Measurements from ENCODE around the gene GADD45B.
A peak's percentile ranks its signal among the peaks of the same experiment; 100 is the strongest.
"Not testable (repeated sequence)": the region's sequence is repeated elsewhere in the genome, so short reads cannot be mapped to it uniquely, and the experiment has no call there.

Gene GADD45B

DNA sequence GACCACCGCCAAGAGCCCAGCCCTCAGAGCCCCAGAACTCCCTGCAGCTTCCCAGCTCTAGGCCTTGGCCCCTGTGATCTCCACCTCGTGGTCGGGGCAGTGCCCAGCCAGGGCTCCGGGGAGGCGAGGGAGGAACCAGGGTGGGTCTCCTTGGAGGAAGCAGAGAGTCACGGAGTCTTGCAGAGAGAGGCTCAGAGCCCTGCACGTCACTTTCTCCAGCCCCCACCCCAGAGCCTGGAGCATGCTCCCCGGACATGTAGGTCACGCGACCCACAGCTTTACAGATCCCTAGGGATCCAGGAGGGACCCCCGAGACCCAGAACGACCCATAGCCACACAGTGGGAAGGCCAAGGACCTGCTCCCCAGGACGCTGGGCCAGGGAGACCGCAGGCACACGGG lies 11.9 kb downstream of the GADD45B start:
- no peak for DNase-seq (ENCODE audit: low read depth in 2 of 3, low spot score in 2 of 3)

GRCh38 chr19:2488405-2488941 lies 12.5 kb downstream of the GADD45B start:
- no peak for DNase-seq (ENCODE audit: low read depth in 2 of 3, low spot score in 2 of 3)

DNA sequence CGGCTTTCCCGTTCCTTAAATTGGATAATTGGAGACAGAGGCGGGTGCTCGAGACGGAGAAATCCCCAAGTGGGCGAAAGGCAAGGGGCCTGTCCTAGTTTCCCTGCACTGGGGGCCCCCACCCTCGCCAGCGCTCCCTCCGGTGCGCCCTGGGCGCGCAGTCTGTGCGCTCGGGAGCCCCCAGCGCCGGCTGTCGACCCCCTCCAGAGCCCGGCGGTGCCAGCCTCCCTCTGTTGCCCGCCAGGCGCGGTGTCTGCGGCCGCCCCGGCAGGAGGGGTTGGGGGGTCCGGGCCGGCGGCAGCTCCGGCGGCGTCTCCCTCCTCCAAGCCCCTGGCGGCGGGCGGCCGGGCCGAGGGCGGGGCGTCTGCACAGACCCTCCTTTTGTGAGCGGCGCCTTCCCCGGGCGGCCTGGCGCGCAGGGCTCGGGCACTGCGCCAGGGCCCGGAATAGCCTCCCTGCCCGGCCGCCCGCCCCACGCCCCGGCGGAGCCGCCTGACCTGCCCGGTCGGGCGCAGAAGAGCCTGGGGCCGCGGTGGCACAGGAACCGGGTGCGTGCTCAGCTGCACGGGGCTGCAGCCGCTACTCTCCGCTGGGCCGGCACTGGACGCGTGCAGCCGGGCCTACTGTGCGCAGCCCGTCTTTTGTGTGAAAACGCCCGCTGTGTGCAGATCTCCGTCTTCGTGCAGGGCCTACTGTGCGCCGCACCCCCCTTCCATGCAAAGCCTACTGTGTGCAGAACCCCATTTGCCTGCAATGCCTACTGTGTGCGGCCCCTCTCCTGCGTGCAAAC lies 13.2 kb downstream of the GADD45B start:
- no peak for DNase-seq (ENCODE audit: low read depth in 2 of 3, low spot score in 2 of 3)

DNA sequence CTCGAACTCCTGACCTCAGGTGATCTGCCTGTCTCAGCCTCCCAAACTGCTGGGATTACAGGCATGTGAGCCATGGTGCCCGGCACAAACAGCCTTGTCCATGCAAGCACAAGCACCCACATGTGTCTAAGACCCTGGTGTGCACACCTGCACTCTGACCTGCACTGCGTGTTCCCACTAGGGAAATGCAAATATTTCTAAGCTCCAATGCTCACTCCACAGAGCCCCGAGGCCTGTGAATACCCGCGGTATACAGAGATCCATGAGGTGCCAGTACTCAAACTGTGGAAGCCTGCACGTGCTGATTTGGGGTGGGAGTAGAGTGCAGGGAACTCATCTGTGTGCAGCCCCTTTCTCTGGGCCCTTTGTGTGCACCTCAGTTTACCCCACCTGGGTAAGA lies 14.7 kb downstream of the GADD45B start:
- DNase-seq (ENCODE audit: low read depth in 2 of 3, low spot score in 2 of 3) = no peak

- no peak for DNase-seq (ENCODE audit: low read depth in 2 of 3, low spot score in 2 of 3)
Measured at GRCh38 chr19:2491130-2491801, 15.3 kb downstream of the GADD45B start.

DNA sequence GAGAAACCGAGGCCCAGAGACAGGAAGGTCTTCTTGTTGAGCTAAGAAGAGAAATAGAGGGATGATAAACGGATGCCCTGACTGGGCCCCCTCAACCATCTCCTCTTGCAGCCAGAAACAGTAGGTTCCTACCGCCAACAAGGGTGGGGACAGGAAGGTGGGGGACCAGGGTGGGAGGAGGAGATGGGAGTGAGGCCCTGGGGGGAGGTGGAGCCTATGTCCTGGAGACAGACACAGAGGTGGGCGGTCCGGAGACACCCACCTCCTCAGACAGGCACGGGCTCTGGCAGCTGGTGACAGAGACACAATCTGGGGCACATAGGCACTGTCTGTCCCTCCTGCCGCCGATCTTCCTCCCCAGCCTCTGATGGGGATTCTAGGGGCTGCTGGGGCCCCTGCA lies 16.9 kb downstream of the GADD45B start:
- no peak for DNase-seq (ENCODE audit: low read depth in 2 of 3, low spot score in 2 of 3)

- not testable (repeated sequence) for DNase-seq (ENCODE audit: low read depth in 2 of 3, low spot score in 2 of 3)
Measured at GRCh38 chr19:2493448-2493847, 17.5 kb downstream of the GADD45B start.

DNA sequence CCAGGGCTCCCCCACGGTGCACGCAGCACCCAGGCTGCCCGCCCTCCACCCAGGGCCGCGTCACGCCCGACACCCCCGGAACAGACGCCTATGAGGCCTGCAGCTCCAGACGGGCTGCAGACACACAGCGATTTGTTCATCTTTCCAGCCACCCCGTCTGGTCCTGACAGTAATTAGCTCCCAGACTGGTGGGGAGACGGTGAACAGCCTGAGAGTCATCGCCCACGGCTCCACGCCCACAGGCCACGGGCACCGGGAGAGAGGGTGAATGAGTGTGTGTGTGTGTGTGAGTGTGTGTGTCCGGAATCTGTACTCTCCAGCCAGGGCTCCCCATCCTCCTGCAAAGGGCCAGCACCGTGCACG lies 18.1 kb downstream of the GADD45B start:
- no peak for DNase-seq (ENCODE audit: low read depth in 2 of 3, low spot score in 2 of 3)

DNA sequence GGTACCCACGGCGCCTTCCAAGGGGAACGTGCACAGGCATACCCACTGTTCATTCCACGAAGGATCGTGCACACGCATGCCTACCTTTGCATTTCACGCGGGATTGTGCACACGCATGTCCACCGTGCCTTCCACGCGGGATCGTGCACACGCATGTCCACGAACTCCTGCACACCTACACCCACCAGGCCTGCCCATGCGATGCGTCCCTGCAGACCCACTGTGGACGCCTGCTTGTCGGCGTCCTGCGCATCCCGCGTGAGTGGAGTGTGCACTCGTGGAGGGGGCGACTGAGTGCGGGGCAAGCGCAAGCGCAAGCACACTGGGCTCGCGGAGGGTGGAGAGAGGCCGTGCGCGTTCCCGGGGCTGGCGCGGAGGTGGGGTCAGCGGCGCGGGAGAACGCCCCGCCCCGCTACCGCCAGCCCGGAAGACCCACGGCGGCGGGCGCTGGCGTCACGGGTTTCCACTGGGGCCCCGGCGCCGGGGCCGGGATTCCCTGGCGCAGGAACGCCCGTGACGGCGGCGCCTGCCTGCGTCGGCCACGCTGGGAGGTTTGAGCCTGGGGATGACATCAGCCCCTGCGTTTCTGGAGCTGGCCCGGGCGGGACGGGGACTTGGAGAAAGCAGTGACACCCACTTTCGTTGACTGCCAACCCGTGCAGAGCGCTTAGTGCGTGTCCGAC lies 18.7 kb downstream of the GADD45B start:
- DNase-seq (ENCODE audit: low read depth in 2 of 3, low spot score in 2 of 3) = peak in 1 of 3 experiments; percentile 36

DNA sequence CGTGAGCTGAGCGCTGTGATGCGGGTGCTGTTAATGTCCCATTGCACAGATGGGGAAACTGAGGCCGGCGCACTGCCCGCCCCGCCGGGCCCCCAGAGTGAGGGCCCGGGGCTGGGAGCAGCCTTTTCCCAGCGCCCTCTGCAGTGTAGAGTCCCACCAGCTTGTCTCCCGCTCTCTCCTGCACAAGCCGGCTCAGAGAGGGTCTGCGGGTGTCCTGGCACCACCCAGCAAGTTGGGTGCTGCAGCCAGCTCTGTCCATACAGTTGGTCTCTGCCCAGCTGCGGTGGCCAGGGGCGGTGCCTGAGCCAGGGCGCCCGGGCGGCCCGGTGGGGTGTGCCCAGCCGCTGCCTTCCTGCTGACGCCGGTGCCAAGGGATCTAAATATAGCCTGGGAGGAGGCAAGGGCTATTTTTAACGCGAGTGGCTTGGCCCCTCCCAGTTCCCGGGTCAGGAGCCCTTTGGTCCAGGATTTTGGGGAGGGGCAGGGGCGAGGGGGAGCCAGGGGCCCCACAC lies 19.3 kb downstream of the GADD45B start:
- no peak for DNase-seq (ENCODE audit: low read depth in 2 of 3, low spot score in 2 of 3)

- DNase-seq (ENCODE audit: low read depth in 2 of 3, low spot score in 2 of 3) = no peak
Measured at GRCh38 chr19:2495651-2496316, 19.9 kb downstream of the GADD45B start.

DNA sequence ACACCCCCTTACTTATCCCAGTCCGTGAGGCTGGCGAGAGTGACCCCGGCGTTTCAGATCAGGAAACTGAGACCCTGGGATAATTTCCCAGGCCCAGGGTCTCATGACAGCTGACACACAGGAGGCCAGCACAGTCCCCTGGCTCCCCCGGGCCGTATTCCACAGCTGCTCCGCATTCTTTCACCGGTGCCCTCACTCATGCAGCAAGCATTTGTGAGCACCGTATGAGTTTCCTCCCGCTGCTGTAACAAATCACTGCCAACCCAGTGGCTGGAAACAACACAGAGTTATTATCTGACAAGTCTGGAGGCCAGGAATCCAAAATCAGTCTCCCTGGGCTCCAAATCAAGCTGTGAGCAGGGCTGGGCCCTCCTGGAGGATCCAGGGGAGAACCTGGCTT lies 21.3 kb downstream of the GADD45B start:
- no peak for DNase-seq (ENCODE audit: low read depth in 2 of 3, low spot score in 2 of 3)

DNA sequence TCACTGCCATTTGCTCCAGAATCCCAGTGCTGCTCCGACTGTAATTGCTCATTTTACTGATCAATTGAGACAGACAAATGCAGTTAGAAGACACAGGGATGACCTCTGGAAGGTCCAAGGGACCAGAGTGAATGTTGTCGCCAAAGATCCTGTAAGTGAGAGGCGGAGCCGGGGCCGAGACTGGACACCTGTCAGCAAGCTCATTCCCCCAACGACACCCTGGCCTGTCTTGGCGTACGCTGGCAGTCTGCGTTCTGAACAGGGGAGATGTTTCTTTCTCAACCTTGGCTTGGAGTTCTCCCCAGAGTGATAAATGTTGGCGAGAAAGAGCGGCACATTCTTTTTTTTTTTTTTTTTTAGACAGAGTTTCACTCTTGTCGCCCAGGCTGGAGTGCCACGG lies 24.2 kb downstream of the GADD45B start:
- DNase-seq (ENCODE audit: low read depth in 2 of 3, low spot score in 2 of 3) = no peak

GRCh38 chr19:2500841-2501261 lies 24.9 kb downstream of the GADD45B start:
- DNase-seq (ENCODE audit: low read depth in 2 of 3, low spot score in 2 of 3) = no peak

DNA sequence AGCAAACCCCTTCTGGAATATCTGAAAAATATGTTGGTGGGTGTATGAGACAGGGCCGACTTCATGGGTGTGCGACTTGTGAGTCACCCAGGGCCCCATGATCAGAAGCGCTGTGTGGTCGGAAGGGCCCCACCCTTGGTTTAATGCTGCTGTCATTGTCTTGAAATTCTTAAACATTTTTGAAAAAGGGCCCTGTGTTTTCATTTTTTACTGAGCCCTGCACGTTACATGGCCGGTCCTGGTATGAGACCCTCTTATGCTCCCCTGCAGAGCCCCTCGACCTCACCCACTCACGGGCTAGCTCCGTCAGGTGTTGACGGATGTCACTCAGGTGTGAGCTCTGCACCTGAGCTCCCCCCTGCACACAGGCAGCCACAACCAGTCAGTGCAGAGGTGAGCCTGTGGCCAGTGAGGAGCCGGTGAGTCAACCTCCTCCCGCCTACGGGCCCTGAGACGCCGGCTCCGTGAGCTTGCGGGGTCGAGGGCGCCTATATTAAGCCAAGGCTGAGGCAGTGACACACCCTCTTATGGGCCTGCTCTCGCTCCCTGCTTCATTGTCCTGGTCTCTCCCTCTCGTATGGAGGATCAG lies 27.7 kb downstream of the GADD45B start:
- peak; percentile 47 to 71 (median 55) for DNase-seq (ENCODE audit: low read depth in 2 of 3, low spot score in 2 of 3)

GRCh38 chr19:2506656-2507055 lies 30.7 kb downstream of the GADD45B start:
- DNase-seq (ENCODE audit: low read depth in 2 of 3, low spot score in 2 of 3) = not testable (repeated sequence)

DNA sequence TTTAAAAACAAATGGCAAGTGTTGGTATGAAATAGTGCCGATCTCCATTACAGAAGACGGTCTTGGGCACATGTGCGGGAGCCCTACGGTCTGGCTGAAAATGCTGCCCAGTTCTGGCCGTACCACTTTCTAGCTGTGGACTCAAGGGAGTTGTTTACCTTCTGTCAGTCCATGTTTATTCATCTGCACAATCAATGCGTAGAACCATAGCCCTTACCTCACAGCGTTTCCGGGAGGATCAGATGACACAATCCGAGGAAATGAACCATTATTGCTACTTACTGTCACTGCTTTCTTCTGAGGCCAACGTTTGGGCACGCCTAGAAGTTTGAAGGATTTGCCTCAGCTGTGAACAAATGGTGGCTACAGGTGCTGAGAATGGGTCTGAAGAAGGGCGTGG lies 31.2 kb downstream of the GADD45B start:
- no peak for DNase-seq (ENCODE audit: low read depth in 2 of 3, low spot score in 2 of 3)

DNA sequence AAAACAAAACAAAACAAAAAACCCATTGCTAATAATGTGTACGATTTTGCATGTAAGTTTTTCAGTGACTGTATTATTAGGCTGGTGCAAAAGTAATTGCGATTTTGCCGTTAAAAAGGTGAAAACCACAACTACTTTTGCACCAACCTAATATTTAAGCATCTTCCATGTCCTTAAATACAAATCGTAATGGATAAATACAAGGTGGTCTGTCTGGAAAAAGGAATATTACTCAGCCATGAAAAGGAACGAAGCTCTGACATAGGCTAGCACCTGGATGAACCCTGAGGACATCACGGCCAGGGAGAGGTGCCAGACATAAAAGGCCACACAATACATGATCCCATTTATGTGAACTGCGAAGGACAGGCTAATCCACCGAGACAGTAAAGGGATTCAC lies 33.2 kb downstream of the GADD45B start:
- DNase-seq (ENCODE audit: low read depth in 2 of 3, low spot score in 2 of 3) = no peak

GRCh38 chr19:2511570-2511969 lies 35.6 kb downstream of the GADD45B start:
- DNase-seq (ENCODE audit: low read depth in 2 of 3, low spot score in 2 of 3) = no peak

DNA sequence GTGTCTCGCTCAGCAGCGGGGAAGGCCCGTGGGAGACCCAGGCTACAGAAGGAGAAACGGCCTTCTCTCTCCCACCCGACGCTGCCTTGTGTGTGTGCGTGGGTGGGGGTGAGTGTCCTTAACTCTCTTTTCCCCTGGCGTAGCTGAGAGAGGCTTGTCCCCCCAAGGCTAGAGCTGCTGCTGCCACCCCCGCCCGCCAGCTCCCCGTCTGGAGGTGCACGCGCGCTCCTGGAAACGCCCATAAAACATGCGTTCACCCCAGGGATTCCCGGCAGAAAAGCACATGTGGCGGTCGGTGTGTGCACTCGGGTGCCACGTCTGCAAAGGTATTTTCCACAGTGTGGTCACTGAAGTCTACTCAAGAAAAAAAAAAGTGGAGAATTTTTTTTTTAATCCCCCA lies 36.1 kb downstream of the GADD45B start:
- no peak for DNase-seq (ENCODE audit: low read depth in 2 of 3, low spot score in 2 of 3)

All from activated CD8-positive, alpha-beta memory T cell treated with anti-CD3 and anti-CD28 coated beads for 48 hours (primary cell).